GM13976 (cell line): ENCODE results near the gene YLPM1.

Experiments
- DNase-seq: peaks from one replicate; pipeline ENCODE4 v3.0.0; 2012; ENCODE audit warnings: low spot score
- CTCF ChIP-seq: IDR thresholded peaks from 2 replicates; pipeline ENCODE4 v1.5.1; 2012; ENCODE audit warnings: borderline replicate concordance, mild to moderate bottlenecking; ENCODE audit not compliant: insufficient read depth; ENCODE audit errors: extremely low read depth, missing control alignments, control extremely low read depth
- in situ Hi-C: fragments of 300-500 bp; cut with MboI; formaldehyde crosslinking; loops from one replicate; pipeline ENCODE4 v1.12.0; 2022; ENCODE audit warnings: low sequenced_read_pairs, mixed read lengths, inconsistent platforms; ENCODE audit not compliant: unreplicated experiment

Gene YLPM1

GRCh38 chr14:74846968-74847665 is 84.0 kb downstream of the YLPM1 start:
- DNase-seq: no peak
- TF ChIP-seq CTCF: no peak
- in situ Hi-C loops: no loop called here

GRCh38 chr14:74848768-74849167 is 85.7 kb downstream of the YLPM1 start:
- TF ChIP-seq CTCF: no peak
- DNase-seq: no peak

GRCh38 chr14:74852922-74853530 is 89.9 kb downstream of the YLPM1 start:
- no peak for TF ChIP-seq CTCF
- in situ Hi-C loops: loop anchor here (10.0 kb wide), 1 partner anchor 242 kb away; no protein-coding TSS in a partner anchor
- no peak for DNase-seq

More at GRCh38 chr14:74848768-74849167, 85.7 kb downstream of the YLPM1 start:
- in situ Hi-C loops: no loop called here

GRCh38 chr14:74853581-74853980 is 90.5 kb downstream of the YLPM1 start:
- no peak for DNase-seq
- in situ Hi-C loops: loop anchor here (10.0 kb wide), 1 partner anchor 241 kb away; no protein-coding TSS in a partner anchor
- TF ChIP-seq CTCF: no peak

GRCh38 chr14:74855021-74855420 is 91.9 kb downstream of the YLPM1 start:
- no peak for TF ChIP-seq CTCF
- no peak for DNase-seq
- in situ Hi-C loops: loop anchor here (10.0 kb wide), 1 partner anchor 240 kb away; no protein-coding TSS in a partner anchor

GRCh38 chr14:74855945-74856344 is 92.8 kb downstream of the YLPM1 start:
- no peak for TF ChIP-seq CTCF
- no peak for DNase-seq
- in situ Hi-C loops: loop anchor here (10.0 kb wide), 1 partner anchor 239 kb away; no protein-coding TSS in a partner anchor
